ENCODE results near the gene RHBDD3. TPM values are rescaled to one million over a fixed set of nuclear protein-coding genes. Genes with fewer than 3 reads are reported as not detected.

RHBDD3 gene
- total and polyA plus RNA-seq, 12 donors: 12.2 to 103 (median 45.0) TPM

DNA sequence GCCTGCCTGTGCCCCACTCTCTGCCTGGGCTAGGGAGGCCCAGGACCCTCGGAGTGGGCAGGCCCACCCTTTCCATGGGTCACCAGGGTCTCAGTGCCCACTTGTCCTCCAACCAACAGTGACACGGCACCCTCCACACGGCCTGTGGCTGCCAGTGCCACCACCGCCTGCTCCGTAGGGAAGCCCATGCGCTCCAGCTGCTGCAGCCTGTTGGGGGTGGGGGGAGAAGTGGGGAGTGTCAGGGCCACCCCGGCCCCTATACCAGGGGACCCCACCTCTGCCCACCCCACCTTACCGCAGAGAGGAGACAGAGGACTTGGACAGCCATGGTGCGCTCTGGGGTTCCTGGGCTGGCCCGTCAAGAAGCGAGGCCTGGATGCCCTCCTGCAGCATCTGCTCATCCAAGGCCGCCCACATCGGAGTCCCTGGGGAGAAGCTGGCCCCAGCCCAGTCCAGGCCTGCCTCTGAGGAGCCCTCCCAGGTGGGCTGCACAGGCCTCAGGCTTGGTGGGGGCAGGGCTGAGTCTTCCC, 7.7 kb downstream of the RHBDD3 start:
- WGBS, 4 donors: 84 to 90% (median 87%) methylated on average over 4 to 13 of the region's 13 CpGs
- peaks cover 0 to 25% of the 10 kb centered on the region in 2 donors for H3K36me3 ChIP-seq (replicated peaks in 1 of 2)
- H3K9me3 ChIP-seq (replicated peaks in 1 of 3): no peaks in the 10 kb centered on the region
- no peak overlapping the region for H3K4me3 ChIP-seq
- H3K4me1 ChIP-seq (replicated peaks in 1 of 2): no peaks in the 10 kb centered on the region
- no peak overlapping the region for H3K27ac ChIP-seq
- intact Hi-C loops (cut with DNase I): loop anchor here in 1 of 2 donors (5.0 kb wide), 1 partner anchor 43 kb away; no protein-coding TSS in a partner anchor
- no peaks in the 10 kb centered on the region for H3K27me3 ChIP-seq
- no peak for TF ChIP-seq POLR2A (IDR thresholded peaks at IDR 0.05)
- TF ChIP-seq, protein P1, sequence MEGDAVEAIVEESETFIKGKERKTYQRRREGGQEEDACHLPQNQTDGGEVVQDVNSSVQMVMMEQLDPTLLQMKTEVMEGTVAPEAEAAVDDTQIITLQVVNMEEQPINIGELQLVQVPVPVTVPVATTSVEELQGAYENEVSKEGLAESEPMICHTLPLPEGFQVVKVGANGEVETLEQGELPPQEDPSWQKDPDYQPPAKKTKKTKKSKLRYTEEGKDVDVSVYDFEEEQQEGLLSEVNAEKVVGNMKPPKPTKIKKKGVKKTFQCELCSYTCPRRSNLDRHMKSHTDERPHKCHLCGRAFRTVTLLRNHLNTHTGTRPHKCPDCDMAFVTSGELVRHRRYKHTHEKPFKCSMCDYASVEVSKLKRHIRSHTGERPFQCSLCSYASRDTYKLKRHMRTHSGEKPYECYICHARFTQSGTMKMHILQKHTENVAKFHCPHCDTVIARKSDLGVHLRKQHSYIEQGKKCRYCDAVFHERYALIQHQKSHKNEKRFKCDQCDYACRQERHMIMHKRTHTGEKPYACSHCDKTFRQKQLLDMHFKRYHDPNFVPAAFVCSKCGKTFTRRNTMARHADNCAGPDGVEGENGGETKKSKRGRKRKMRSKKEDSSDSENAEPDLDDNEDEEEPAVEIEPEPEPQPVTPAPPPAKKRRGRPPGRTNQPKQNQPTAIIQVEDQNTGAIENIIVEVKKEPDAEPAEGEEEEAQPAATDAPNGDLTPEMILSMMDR (IDR thresholded peaks at IDR 0.05): no peak
- no peak for DNase-seq

DNA sequence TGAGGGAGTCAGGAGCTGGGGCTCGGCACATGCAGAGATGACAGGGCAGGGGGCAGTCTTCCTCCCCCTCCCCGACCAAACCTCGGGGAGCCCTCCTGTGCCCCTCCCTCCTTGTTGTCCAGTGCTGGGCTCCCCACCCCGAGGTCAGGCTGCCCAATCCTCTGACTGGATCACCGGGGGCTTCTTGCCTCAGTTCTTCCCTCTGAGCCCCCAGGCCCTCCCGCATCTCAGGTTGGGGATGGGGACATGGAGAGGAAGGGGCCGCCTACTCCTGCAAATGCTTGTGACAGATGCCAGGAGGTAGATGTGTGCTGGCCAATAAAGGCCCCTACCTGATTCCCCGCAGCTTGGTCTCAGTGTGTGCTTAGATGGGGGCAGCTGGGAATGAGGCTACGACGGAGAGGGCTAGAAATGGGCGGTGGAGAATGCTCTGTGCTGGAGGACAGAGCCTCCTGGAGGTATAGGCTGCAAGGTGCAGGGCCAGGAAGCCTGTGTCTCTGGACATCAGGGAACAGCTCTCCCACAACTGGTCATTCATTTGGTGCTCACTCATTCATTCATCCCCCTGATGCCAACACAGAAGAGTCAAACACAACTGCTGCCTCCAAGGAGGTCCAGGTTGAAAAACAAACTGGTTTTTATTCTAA, 8.4 kb downstream of the RHBDD3 start:
- H3K27ac ChIP-seq: no peak overlapping the region
- TF ChIP-seq, protein P1 (IDR thresholded peaks at IDR 0.05): no peak
- no peak for TF ChIP-seq POLR2A (IDR thresholded peaks at IDR 0.05)
- H3K9me3 ChIP-seq (replicated peaks in 1 of 3): no peaks in the 10 kb centered on the region
- 81 to 95% (median 87%) methylated on average over 4 to 11 of the region's 11 CpGs for WGBS, 4 donors
- intact Hi-C loops (cut with DNase I): no loop called here
- no peak overlapping the region for H3K4me3 ChIP-seq
- peaks cover 0 to 17% of the 10 kb centered on the region in 2 donors for H3K36me3 ChIP-seq (replicated peaks in 1 of 2)
- no peaks in the 10 kb centered on the region for H3K27me3 ChIP-seq
- no peak for DNase-seq
- H3K4me1 ChIP-seq (replicated peaks in 1 of 2): no peaks in the 10 kb centered on the region

DNA sequence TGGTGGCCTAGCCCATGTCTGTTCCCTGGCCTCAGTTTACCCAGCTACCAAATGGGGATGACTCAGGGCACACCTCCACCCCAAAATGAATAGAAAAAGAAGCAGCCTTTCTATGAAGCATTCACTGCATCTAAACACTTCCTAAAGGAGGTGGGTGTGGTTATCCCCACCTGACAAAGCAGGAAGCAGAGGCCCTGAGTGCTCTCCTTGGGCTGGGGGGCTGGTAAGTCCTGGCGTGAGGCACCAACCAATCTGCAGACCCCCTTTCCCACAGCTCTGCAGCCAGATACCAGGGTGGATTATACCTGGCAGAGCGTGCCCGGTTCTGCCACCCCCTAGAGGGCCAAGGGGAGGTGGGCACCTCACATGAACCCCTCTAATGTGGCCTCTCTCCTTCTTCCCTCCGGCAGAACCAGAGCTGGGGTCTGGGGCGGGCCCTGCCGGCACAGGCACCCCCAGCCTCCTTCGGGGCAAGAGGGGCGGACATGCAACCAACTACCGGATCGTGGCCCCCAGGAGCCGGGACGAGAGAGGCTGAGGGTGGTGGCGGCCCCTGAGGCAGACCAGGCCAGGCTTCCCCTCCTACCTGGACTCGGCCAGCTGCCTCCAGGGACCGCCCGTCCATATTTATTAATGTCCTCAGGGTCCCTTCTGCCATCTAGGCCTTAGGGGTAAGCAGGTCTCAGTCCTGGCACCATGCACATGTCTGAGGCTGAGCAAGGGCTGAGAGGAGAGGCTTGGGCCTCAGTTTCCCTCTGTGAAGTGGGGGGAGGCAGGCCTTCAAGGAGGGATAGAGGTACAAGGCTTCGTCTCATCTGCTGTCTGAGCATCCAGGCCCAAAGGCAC, 9.2 kb downstream of the RHBDD3 start:
- TF ChIP-seq, protein P1 (IDR thresholded peaks at IDR 0.05): no peak
- no peak for TF ChIP-seq POLR2A (IDR thresholded peaks at IDR 0.05)
- Histone ChIP-seq H3K36me3 (replicated peaks in 1 of 2) (peaks cover 0 to 10% of the 10 kb centered on the region in 2 donors), H3K27ac (no peak overlapping the region), H3K4me1 (replicated peaks in 1 of 2) (no peaks in the 10 kb centered on the region), H3K9me3 (replicated peaks in 1 of 3) (no peaks in the 10 kb centered on the region), H3K27me3 (no peaks in the 10 kb centered on the region), H3K4me3 (no peak overlapping the region)
- intact Hi-C loops (cut with DNase I): no loop called here
- no peak for DNase-seq
- 83 to 94% (median 90%) methylated on average over 3 to 17 of the region's 17 CpGs for WGBS, 4 donors

DNA sequence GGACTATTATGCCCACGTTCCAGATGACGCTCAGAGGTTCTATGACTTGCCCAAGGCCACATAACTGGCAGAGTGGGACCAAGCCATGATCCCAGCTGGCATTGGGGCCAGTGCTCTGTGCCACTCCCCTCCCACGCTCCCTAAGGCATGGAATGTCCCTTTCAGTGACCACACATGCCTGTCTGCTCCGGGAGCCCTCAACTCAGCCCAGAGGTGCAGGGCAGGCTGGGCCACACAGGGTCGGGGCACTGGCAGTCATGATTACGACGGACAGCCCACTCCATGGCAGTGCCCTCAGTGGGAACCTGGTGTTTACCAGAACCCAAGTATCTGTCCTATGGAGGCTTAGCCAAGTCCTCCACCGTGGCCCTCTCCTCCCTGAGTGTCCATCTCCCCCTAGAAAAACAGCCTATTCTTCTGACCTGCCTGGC, 10.0 kb downstream of the RHBDD3 start:
- no peaks in the 10 kb centered on the region for H3K4me1 ChIP-seq (replicated peaks in 1 of 2)
- peak in 1 of 7 donors; percentile 31 for DNase-seq
- no peaks in the 10 kb centered on the region for H3K27me3 ChIP-seq
- no peak for TF ChIP-seq POLR2A (IDR thresholded peaks at IDR 0.05)
- TF ChIP-seq, protein P1 (IDR thresholded peaks at IDR 0.05): no peak
- intact Hi-C loops (cut with DNase I): no loop called here
- peaks cover 0 to 8% of the 10 kb centered on the region in 2 donors for H3K36me3 ChIP-seq (replicated peaks in 1 of 2)
- H3K9me3 ChIP-seq (replicated peaks in 1 of 3): no peaks in the 10 kb centered on the region
- no peak overlapping the region for H3K4me3 ChIP-seq
- H3K27ac ChIP-seq: no peak overlapping the region
- WGBS, 4 donors: 60 to 72% (median 67%) methylated on average over 7 to 8 of the region's 8 CpGs
